ENCODE measurements around the gene UBE2J2. TPM values are rescaled to one million over a fixed set of nuclear protein-coding genes. Genes with fewer than 3 reads are reported as not detected.

UBE2J2 gene
- total RNA-seq, 1 donor from 2014 or later, result 40.0 TPM

DNA sequence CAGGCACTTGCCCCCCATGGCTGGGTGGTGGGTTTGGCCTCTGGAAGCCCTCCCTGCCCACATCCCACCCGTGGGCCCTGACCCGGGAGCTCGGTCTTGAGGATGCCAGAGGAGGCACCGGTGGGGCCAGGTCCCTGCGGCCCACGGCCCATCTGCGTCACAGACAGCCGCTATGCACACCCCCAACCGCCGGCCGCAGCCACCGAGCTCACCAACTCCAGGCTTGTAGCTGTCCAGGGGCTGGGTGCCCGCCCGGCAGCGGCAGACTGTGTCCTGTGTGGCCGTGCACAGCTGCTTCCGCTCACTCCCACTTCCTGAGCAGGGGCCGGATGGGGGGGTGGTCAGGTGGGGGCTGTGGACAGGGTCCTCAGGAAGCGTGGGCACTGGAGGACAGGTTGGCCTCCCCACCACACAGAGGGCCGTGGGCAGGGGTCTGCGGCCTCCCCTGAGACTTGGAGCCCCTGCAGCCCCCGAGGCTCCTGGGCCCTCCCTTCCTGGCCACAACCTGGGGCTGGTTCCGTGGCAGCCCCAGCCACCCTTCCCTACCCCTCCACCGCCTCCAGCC lies 60.8 kb downstream of the UBE2J2 start:
- peak; percentile 13 for ATAC-seq
- intact Hi-C loops (cut with DNase I), result no loop called here

GRCh38 chr1:1211541-1212441 lies 61.9 kb downstream of the UBE2J2 start:
- DNase-seq (ENCODE audit: missing footprints), result peak; percentile 41
- intact Hi-C loops (cut with DNase I), result no loop called here

More for the DNA sequence above, 60.8 kb downstream of the UBE2J2 start:
- DNase-seq (ENCODE audit: missing footprints), result peak; percentile 79

GRCh38 chr1:1210726-1211540 lies 62.7 kb downstream of the UBE2J2 start:
- intact Hi-C loops (cut with DNase I), result no loop called here
- DNase-seq (ENCODE audit: missing footprints), result peak; percentile 45
- no peak for ATAC-seq

More at GRCh38 chr1:1211541-1212441, 61.9 kb downstream of the UBE2J2 start:
- no peak for ATAC-seq

DNA sequence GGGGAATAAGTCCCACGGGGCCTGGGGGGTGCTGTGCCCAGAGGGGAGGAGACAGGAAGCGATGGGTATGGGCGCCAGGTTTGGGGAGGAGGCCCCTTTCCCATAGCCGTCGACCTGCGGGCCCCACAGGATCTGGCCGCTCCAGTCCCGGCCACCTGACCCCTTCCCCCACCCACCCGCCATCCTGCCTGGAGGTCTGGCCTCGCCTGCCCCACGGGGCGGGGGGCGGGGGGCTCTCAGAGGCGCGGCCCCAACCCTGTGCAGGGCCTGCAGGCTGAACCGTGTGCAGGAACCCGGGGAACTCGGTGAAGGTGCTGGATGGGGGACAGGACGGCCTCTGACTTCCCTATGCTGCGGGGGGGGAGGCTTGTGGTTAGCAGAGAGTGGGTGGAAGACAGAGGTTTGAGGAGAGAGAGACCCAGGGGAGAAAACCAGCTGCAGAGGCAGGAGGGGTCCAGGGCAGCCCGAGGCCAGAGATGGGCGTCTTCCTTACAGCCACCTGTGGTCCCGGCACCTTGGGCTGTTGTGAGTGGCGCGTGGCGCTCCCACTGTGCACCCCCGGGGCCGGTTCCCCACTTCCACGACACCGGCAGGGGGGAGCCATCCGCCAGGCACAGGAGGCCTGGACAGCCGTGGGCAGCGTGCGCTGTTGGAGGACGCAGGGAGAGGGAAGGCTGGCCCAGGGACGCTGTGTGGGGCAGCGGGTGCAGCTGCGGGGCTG lies 64.8 kb downstream of the UBE2J2 start:
- ATAC-seq, result no peak
- peak; percentile 50 for DNase-seq (ENCODE audit: missing footprints)
- intact Hi-C loops (cut with DNase I), result no loop called here

GRCh38 chr1:1207571-1207892 lies 66.1 kb downstream of the UBE2J2 start:
- ATAC-seq (no peak), DNase-seq (ENCODE audit: missing footprints) (no peak)
- intact Hi-C loops (cut with DNase I), result no loop called here

DNA sequence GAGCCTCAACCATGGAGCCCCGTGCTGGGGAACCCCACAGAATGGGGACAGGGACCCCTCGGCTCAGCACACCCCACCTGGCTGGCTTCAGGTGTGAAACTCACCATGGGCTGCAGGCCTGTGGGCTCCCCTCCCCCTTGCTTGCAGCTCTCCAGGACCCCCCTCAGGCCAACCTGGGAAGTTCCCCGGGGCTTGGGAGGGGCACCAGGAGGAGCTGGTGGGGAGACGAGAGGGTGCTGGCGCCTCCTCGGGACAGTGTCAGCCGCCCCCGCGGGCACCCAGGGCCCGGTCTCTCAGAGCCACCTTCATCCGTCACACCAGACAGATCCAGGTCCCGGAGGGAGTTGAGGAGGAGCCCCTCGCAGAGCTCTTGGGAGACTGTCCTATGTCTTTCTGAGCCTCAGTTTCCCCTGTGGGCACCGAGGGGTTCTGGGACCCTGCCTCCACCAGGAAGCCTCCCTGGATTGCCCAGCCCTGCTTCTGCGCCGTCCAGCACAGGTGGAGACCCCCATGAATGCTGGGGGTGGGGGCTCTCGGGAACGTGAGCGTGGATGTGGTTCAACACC lies 66.6 kb downstream of the UBE2J2 start:
- intact Hi-C loops (cut with DNase I), result no loop called here
- DNase-seq (ENCODE audit: missing footprints), result peak; percentile 23
- no peak for ATAC-seq

GRCh38 chr1:1206376-1206965 lies 67.2 kb downstream of the UBE2J2 start, which contains the start of gene TNFRSF18:
Gene TNFRSF18, minus strand, starts transcription at chr1:1206592. Its CDS starts 21 bp downstream, at chr1:1206571.
- DNase-seq (ENCODE audit: missing footprints) (peak; percentile 44), ATAC-seq (no peak)
- intact Hi-C loops (cut with DNase I), result no loop called here

- DNase-seq (ENCODE audit: missing footprints) (peak; percentile 53), ATAC-seq (no peak)
- intact Hi-C loops (cut with DNase I), result no loop called here
Observed at GRCh38 chr1:1205769-1206375, 67.8 kb downstream of the UBE2J2 start.

DNA sequence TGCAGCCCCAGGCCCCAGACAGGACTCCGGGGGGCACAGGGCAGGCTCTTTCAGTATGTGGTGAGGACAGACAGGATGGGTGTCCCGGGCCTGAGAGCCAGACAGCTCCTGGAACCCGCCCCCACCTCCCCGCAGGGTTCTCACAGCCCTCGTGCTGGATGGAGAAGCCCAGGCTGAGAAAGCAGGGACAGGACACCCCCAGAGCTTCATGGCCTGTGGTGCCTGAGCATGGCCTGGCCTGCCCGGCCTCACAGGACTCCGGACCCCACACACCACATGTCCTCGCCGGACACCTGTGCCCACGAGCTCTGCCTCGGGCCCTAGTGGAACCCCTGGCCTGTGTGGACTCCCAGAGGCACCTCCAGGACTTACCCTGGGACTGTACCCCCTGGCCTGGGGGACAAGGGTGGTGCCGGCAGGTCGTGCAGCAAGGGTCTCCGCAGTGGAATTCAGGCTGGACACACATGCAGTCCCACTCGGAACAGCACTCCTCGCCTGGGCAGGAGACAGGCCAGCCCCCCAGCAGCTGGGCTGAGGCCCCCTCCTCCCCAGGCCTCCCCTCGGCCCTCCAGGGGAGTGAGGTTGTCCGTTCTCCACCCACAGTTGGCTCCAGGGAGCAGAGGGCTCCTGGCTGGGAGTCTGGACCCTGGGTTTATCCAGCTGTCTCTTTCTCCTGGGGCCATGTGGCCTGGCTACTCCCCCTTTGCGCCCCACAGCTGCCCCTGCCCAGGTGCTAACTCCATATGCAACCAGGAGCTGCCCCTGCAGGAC lies 68.5 kb downstream of the UBE2J2 start:
- DNase-seq (ENCODE audit: missing footprints) (peak; percentile 48), ATAC-seq (no peak)
- intact Hi-C loops (cut with DNase I), result no loop called here

GRCh38 chr1:1204425-1204920 lies 69.2 kb downstream of the UBE2J2 start:
- DNase-seq (ENCODE audit: missing footprints) (peak; percentile 41), ATAC-seq (no peak)
- intact Hi-C loops (cut with DNase I), result no loop called here

Small RNAs within 50 kb of the gene (microRNA-seq; reads per million reads assigned to microRNA genes)
- gene MIR6726 (2.5 reads per million), gene MIR6727 (not detected)

Other genes with a start within 250 kb of the UBE2J2 start
- not detected for gene RNF223, start 199.5 kb downstream of the UBE2J2 start, total RNA-seq
- 2.9 TPM for gene C1orf159, start 157.8 kb downstream of the UBE2J2 start, total RNA-seq
- 0.24 TPM for gene TTLL10, start 100.0 kb downstream of the UBE2J2 start, total RNA-seq
- gene TNFRSF18, start 67.3 kb downstream of the UBE2J2 start, total RNA-seq, result not detected
- 1.4 TPM for gene TNFRSF4, start 59.7 kb downstream of the UBE2J2 start, total RNA-seq
- gene SDF4, start 41.9 kb downstream of the UBE2J2 start, total RNA-seq, result 125 TPM
- 8.3 TPM for gene B3GALT6, start 41.6 kb downstream of the UBE2J2 start, total RNA-seq
- 0.57 TPM for gene C1QTNF12, start 27.1 kb downstream of the UBE2J2 start, total RNA-seq
- 3.0 TPM for gene SCNN1D, start 6.6 kb upstream of the UBE2J2 start, total RNA-seq
- 57.3 TPM for gene ACAP3, start 34.1 kb upstream of the UBE2J2 start, total RNA-seq
- gene PUSL1, start 34.7 kb upstream of the UBE2J2 start, total RNA-seq, result 10.3 TPM
- gene INTS11, start 50.8 kb upstream of the UBE2J2 start, total RNA-seq, result 75.7 TPM
- gene CPTP, start 50.9 kb upstream of the UBE2J2 start, total RNA-seq, result 119 TPM
- 0.51 TPM for gene TAS1R3, start 57.4 kb upstream of the UBE2J2 start, total RNA-seq
- 119 TPM for gene DVL1, start 75.6 kb upstream of the UBE2J2 start, total RNA-seq
- 21.8 TPM for gene MXRA8, start 84.7 kb upstream of the UBE2J2 start, total RNA-seq
- gene AURKAIP1, start 101.4 kb upstream of the UBE2J2 start, total RNA-seq, result 265 TPM
- gene CCNL2, start 125.5 kb upstream of the UBE2J2 start, total RNA-seq, result 49.4 TPM
- gene MRPL20, start 133.4 kb upstream of the UBE2J2 start, total RNA-seq, result 140 TPM
- 3.0 TPM for gene ANKRD65, start 147.4 kb upstream of the UBE2J2 start, total RNA-seq
- 20.5 TPM for gene VWA1, start 161.8 kb upstream of the UBE2J2 start, total RNA-seq
- 1.8 TPM for gene ATAD3C, start 175.8 kb upstream of the UBE2J2 start, total RNA-seq
- 9.0 TPM for gene ATAD3B, start 197.9 kb upstream of the UBE2J2 start, total RNA-seq
- gene ATAD3A, start 238.3 kb upstream of the UBE2J2 start, total RNA-seq, result 17.9 TPM